PFSK-1 (cell line): ENCODE results near the gene MESD.

Experiments
- FOXP2 ChIP-seq: optimal IDR thresholded peaks from 2 replicates; pipeline ENCODE3; 2011; ENCODE audit warnings: borderline replicate concordance, control low read depth, inconsistent platforms; ENCODE audit not compliant: insufficient read depth; ENCODE audit errors: extremely low read length, extremely low read depth
- POLR2AphosphoS5 ChIP-seq: IDR thresholded peaks from 2 replicates; pipeline ENCODE4 v1.6.1; 2012; ENCODE audit warnings: low read depth, mild to moderate bottlenecking, control low read depth, low read length, moderate library complexity
- SIN3A ChIP-seq: IDR thresholded peaks from 2 replicates; pipeline ENCODE4 v1.6.1; 2012; ENCODE audit warnings: mild to moderate bottlenecking, low read length, moderate library complexity, borderline replicate concordance; ENCODE audit not compliant: insufficient read depth
- TAF1 ChIP-seq: IDR thresholded peaks from 2 replicates; pipeline ENCODE4 v1.6.1; 2012; ENCODE audit warnings: low read length, control low read depth, borderline replicate concordance; ENCODE audit not compliant: insufficient read depth
- TF ChIP-seq, protein P1 (sequence below), 2 experiments: IDR thresholded peaks; 2 replicates each; pipeline versions ENCODE4 v1.6.1 to v1.8.0; 2011 to 2012; ENCODE audit warnings: low read depth in 2 of 2, low read length in 2 of 2, control low read depth in 1 of 2, inconsistent platforms in 1 of 2, mild to moderate bottlenecking in 1 of 2, moderate library complexity in 1 of 2; ENCODE audit not compliant: insufficient read depth in 1 of 2

MESD gene

DNA sequence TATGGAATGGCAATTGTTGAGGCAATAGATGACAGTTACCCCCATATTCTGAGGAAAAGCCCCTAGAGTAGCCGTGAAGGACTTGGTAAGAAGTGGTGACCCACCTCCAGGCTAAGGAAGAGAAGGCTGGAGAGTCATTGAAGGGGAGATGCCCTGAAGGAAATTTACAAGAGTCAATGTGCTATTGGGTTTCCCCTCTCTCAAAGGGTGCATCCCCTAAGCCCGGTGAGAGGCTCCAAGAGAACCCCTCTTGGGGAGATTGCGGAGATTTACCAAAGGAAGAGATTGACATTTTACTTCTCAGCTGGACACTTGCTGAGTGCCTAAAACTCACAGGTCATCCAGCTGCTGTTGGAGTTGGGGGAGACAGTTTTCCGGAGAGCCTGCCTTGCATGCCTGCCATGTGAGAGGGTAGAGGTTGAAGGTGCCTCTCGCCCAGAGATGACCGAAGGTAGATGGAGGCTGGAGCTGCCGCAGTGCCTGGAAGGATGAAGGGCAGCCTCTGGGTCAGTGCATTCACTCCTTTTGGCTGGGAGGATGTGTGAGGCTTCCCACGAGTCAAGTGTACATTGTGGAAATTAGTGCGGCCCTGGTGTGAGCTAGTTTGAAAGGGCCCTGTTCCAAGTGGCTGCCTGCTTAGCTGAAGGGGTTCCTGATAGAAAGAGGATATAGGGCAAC lies 30.7 kb downstream of the MESD start:
- TF ChIP-seq POLR2AphosphoS5 (no peak), SIN3A (no peak), TAF1 (no peak), FOXP2 (no peak)
- TF ChIP-seq, protein P1, sequence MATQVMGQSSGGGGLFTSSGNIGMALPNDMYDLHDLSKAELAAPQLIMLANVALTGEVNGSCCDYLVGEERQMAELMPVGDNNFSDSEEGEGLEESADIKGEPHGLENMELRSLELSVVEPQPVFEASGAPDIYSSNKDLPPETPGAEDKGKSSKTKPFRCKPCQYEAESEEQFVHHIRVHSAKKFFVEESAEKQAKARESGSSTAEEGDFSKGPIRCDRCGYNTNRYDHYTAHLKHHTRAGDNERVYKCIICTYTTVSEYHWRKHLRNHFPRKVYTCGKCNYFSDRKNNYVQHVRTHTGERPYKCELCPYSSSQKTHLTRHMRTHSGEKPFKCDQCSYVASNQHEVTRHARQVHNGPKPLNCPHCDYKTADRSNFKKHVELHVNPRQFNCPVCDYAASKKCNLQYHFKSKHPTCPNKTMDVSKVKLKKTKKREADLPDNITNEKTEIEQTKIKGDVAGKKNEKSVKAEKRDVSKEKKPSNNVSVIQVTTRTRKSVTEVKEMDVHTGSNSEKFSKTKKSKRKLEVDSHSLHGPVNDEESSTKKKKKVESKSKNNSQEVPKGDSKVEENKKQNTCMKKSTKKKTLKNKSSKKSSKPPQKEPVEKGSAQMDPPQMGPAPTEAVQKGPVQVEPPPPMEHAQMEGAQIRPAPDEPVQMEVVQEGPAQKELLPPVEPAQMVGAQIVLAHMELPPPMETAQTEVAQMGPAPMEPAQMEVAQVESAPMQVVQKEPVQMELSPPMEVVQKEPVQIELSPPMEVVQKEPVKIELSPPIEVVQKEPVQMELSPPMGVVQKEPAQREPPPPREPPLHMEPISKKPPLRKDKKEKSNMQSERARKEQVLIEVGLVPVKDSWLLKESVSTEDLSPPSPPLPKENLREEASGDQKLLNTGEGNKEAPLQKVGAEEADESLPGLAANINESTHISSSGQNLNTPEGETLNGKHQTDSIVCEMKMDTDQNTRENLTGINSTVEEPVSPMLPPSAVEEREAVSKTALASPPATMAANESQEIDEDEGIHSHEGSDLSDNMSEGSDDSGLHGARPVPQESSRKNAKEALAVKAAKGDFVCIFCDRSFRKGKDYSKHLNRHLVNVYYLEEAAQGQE (IDR thresholded peaks at IDR 0.05; ENCODE audit: insufficient read depth in 1 of 2, low read depth in 2 of 2, low read length in 2 of 2): no peak

DNA sequence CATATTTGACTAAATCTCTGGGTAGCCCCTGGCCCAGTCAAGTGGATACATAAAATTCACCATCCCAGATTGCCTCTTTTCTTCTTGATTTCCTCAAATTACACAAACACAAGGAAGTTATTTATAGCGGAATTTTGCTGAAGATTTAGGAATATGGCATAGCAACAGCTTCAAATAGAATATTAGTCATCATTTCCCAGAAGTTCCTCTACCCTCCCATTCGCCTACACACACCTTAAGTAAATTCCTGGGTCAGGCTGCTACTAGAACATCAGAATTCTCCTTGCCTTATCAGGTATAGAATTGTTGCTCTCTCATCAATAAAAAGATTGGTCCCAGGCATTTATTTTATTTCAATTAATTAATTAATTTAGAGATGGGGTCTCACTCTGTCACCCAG lies 31.6 kb downstream of the MESD start:
- TF ChIP-seq FOXP2: no peak

GRCh38 chr15:80957556-80957955 lies 32.1 kb downstream of the MESD start:
- TF ChIP-seq FOXP2 (no peak), POLR2AphosphoS5 (no peak), SIN3A (no peak)
- TF ChIP-seq, protein P1 (IDR thresholded peaks at IDR 0.05; ENCODE audit: insufficient read depth in 1 of 2, low read depth in 2 of 2, low read length in 2 of 2): no peak

GRCh38 chr15:80953953-80954778 lies 35.5 kb downstream of the MESD start:
- TF ChIP-seq, protein P1 (IDR thresholded peaks at IDR 0.05; ENCODE audit: insufficient read depth in 1 of 2, low read depth in 2 of 2, low read length in 2 of 2): no peak
- TF ChIP-seq FOXP2: no peak
- no peak for TF ChIP-seq POLR2AphosphoS5
- TF ChIP-seq TAF1: no peak
- no peak for TF ChIP-seq SIN3A

- TF ChIP-seq TAF1 (no peak), FOXP2 (no peak), SIN3A (no peak), POLR2AphosphoS5 (no peak)
- TF ChIP-seq, protein P1 (IDR thresholded peaks at IDR 0.05; ENCODE audit: insufficient read depth in 1 of 2, low read depth in 2 of 2, low read length in 2 of 2): no peak
Measured at GRCh38 chr15:80953001-80953952, 36.3 kb downstream of the MESD start.
